NT2/D1 (cell line): ENCODE results near the gene ELOVL6.

Experiments
- YY1 ChIP-seq: IDR thresholded peaks from 2 replicates; pipeline ENCODE4 v1.6.1; 2011; ENCODE audit not compliant: insufficient read length, insufficient read depth
- ZNF274 ChIP-seq: IDR thresholded peaks from 2 replicates; pipeline ENCODE4 v1.6.1; 2011; ENCODE audit warnings: mild to moderate bottlenecking, low read depth, low read length

- TF ChIP-seq YY1 (no peak), ZNF274 (no peak)
Observed at GRCh38 chr4:110157580-110157979, 40.8 kb downstream of the ELOVL6 start.
